A673 (cell line): ENCODE results near the gene MAP3K1.

Experiments
- CTCF ChIP-seq: fragments of 300-800, 200-600 bp; sonication (generic); conservative IDR thresholded peaks from 2 replicates; pipeline ENCODE4 v1.5.1; 2017; ENCODE audit warnings: low read depth, mild to moderate bottlenecking, antibody characterized with exemption, low read length, moderate library complexity, mixed read lengths
- EZH2 ChIP-seq: fragments of 200-600 bp; sonication (generic); IDR thresholded peaks from 2 replicates; pipeline ENCODE4 v1.6.1; 2017; ENCODE audit warnings: borderline replicate concordance, low read depth, mild to moderate bottlenecking, mixed read lengths, antibody characterized with exemption, low read length; ENCODE audit not compliant: poor library complexity, severe bottlenecking

- TF ChIP-seq EZH2 (no peak), CTCF (no peak)
Observed at GRCh38 chr5:56908942-56909293, 93.6 kb downstream of the MAP3K1 start.
